HepG2 (cell line): ENCODE results near the gene SCN7A. TPM values are rescaled to one million over a fixed set of nuclear protein-coding genes. Genes with fewer than 3 reads are reported as not detected.

ENCODE experiments used
- ATAC-seq: fragments of 200-7000 bp; cut with Tn5 transposase; 3 replicates; pipeline ENCODE4 v1.9.1; 2020; ENCODE audit warnings: mild to moderate bottlenecking, moderate library complexity
- BruUV-seq: library from RNA; stranded (reverse); fragments of 400-500 nt; replicated peaks from 2 replicates; lab custom pipeline; 2021; lab: Mats Ljungman, UMichigan
- CTCF ChIA-PET: fragments of 300-600 bp; formaldehyde crosslinking; extraction: SDS; loops from one replicate; lab custom pipeline; 2021; ENCODE audit warnings: low total read pairs, inconsistent platforms, low intra/inter-chr PET ratio; lab: Yijun Ruan, JAX
- POLR2A ChIA-PET: fragments of 350-600 bp; sonication (Branson Sonifier 250); formaldehyde crosslinking; loops from one replicate; lab custom pipeline; 2020; ENCODE audit warnings: antibody characterized with exemption, inconsistent platforms; lab: Yijun Ruan, JAX
- DNase-seq: peaks from one replicate; pipeline ENCODE4 v3.0.0-alpha.2; 2015; ENCODE audit warnings: low spot score
- FAIRE-seq: peaks from 3 replicates; lab custom pipeline; 2011; peaks lifted over from hg19 to GRCh38; lab: Jason Lieb, UNC
- H2AFZ ChIP-seq: one replicate; pipeline ENCODE4 v1.6.1; 2011; ENCODE audit warnings: low read length, inconsistent platforms
- H3K27ac ChIP-seq: fragments of 300-600 bp; 3 replicates; pipeline ENCODE4 v1.8.0; 2011; ENCODE audit warnings: mixed run types, mild to moderate bottlenecking, mixed read lengths, low read length, inconsistent platforms; ENCODE audit not compliant: insufficient read depth; ENCODE audit errors: extremely low read length
- H3K27me3 ChIP-seq, 2 experiments: fragments of 200-600 bp in 1 of 2; 2 replicates in 1 of 2; 3 replicates in 1 of 2; pipeline versions ENCODE4 v1.6.0 to v1.8.0; 2011; ENCODE audit warnings: low read length in 2 of 2, mild to moderate bottlenecking in 2 of 2, moderate library complexity in 2 of 2, inconsistent platforms in 1 of 2; ENCODE audit not compliant: insufficient read depth in 2 of 2, control insufficient read depth in 1 of 2
- H3K36me3 ChIP-seq, 2 experiments: fragments of 200-600 bp in 1 of 2; replicated peaks in 1 of 2; 2 replicates in 1 of 2; 3 replicates in 1 of 2; pipeline versions ENCODE4 v1.5.1 to v1.8.0; 2011; ENCODE audit warnings: low read length in 2 of 2, inconsistent platforms in 1 of 2; ENCODE audit not compliant: insufficient read depth in 2 of 2, control insufficient read depth in 1 of 2
- H3K4me1 ChIP-seq: 2 replicates; pipeline ENCODE4 v1.5.1; 2012; ENCODE audit warnings: low read length, inconsistent platforms; ENCODE audit not compliant: insufficient read depth
- H3K4me2 ChIP-seq: 2 replicates; pipeline ENCODE4 v1.6.0; 2011; ENCODE audit warnings: low read depth, low read length, inconsistent platforms
- H3K4me3 ChIP-seq, 3 experiments: fragments of 200-600 bp in 1 of 3; sonication (generic), shearing (Covaris generic) in 1 of 3; replicated peaks in 1 of 3; 2 replicates each; pipeline ENCODE4 v1.5.1; 2011 to 2016; ENCODE audit warnings: low read length in 3 of 3, inconsistent platforms in 2 of 3, low read depth in 2 of 3, mild to moderate bottlenecking in 2 of 3, control low read depth in 1 of 3, mixed read lengths in 1 of 3; ENCODE audit not compliant: insufficient read depth in 1 of 3
- H3K79me2 ChIP-seq: one replicate; pipeline ENCODE4 v1.6.1; 2011; ENCODE audit warnings: low read length, inconsistent platforms; ENCODE audit not compliant: insufficient read depth
- H3K9ac ChIP-seq: 2 replicates; pipeline ENCODE4 v1.6.0; 2011; ENCODE audit warnings: mild to moderate bottlenecking, low read depth, low read length, inconsistent platforms; ENCODE audit not compliant: insufficient read depth
- H3K9me3 ChIP-seq: 2 replicates; pipeline ENCODE4 v1.5.1; 2012; ENCODE audit warnings: mild to moderate bottlenecking, low read length
- H4K20me1 ChIP-seq: 2 replicates; pipeline ENCODE4 v1.6.0; 2011; ENCODE audit warnings: inconsistent platforms, mild to moderate bottlenecking, low read length, moderate library complexity; ENCODE audit not compliant: insufficient read depth
- ERF ChIP-seq: IDR thresholded peaks from 2 replicates; pipeline ENCODE4 v1.6.1; 2018; ENCODE audit warnings: missing biosample characterization, missing genetic modification reagents
- HDAC6 ChIP-seq: fragments of 200-600 bp; sonication (generic); IDR thresholded peaks from 2 replicates; pipeline ENCODE4 v1.7.0; 2017; ENCODE audit warnings: mild to moderate bottlenecking, antibody characterized with exemption, low read length, low read depth
- HMGA1 ChIP-seq: sonication (generic); formaldehyde crosslinking; conservative IDR thresholded peaks from 2 replicates; pipeline ENCODE4 v1.4.0; 2020; ENCODE audit warnings: missing genetic modification reagents
- MEIS2 ChIP-seq: sonication (generic); formaldehyde crosslinking; IDR thresholded peaks from 2 replicates; pipeline ENCODE4 v1.9.0; 2021; ENCODE audit warnings: mild to moderate bottlenecking, missing genetic modification reagents
- PHF21A ChIP-seq: sonication (generic); formaldehyde crosslinking; IDR thresholded peaks from 2 replicates; pipeline ENCODE4 v1.5.0; 2020; ENCODE audit warnings: mild to moderate bottlenecking, missing genetic modification reagents
- PRMT3 ChIP-seq: sonication (generic); formaldehyde crosslinking; IDR thresholded peaks from 2 replicates; pipeline ENCODE4 v1.8.1; 2022; ENCODE audit warnings: low read depth, mild to moderate bottlenecking, moderate library complexity, missing genetic modification reagents, borderline replicate concordance
- REXO4 ChIP-seq: sonication (generic); formaldehyde crosslinking; IDR thresholded peaks from 2 replicates; pipeline ENCODE4 v1.8.0; 2022; ENCODE audit warnings: missing genetic modification reagents, mild to moderate bottlenecking, borderline replicate concordance
- ZBTB37 ChIP-seq: sonication (generic); formaldehyde crosslinking; IDR thresholded peaks from 2 replicates; pipeline ENCODE4 v1.4.0; 2020; ENCODE audit warnings: mild to moderate bottlenecking, missing genetic modification reagents
- ZEB1 ChIP-seq: IDR thresholded peaks from 2 replicates; pipeline ENCODE4 v1.6.1; 2012; ENCODE audit warnings: mild to moderate bottlenecking, low read depth, inconsistent platforms; ENCODE audit not compliant: insufficient replicate concordance
- ZNF234 ChIP-seq: sonication (generic); formaldehyde crosslinking; conservative IDR thresholded peaks from 2 replicates; pipeline ENCODE4 v1.5.1; 2020; ENCODE audit warnings: mild to moderate bottlenecking, missing genetic modification reagents
- ZNF567 ChIP-seq: sonication (generic); formaldehyde crosslinking; IDR thresholded peaks from 2 replicates; pipeline ENCODE4 v1.8.1; 2023; ENCODE audit warnings: mild to moderate bottlenecking, missing genetic modification reagents, borderline replicate concordance
- ZNF746 ChIP-seq: sonication (generic); formaldehyde crosslinking; IDR thresholded peaks from 2 replicates; pipeline ENCODE4 v1.8.0; 2022; ENCODE audit warnings: mild to moderate bottlenecking, missing genetic modification reagents
- ZNF761 ChIP-seq: sonication (generic); formaldehyde crosslinking; conservative IDR thresholded peaks from 2 replicates; pipeline ENCODE4 v1.4.0; 2020; ENCODE audit warnings: mild to moderate bottlenecking, missing genetic modification reagents
- ZNF766 ChIP-seq: sonication (generic); formaldehyde crosslinking; IDR thresholded peaks from 2 replicates; pipeline ENCODE4 v1.5.0; 2020; ENCODE audit warnings: missing genetic modification reagents, borderline replicate concordance
- WGBS: methylation state at CpG from one replicate; pipeline ENCODE4 v1.1.6; 2017; ENCODE audit warnings: low lambda C conversion rate; 5-methylcytosine and 5-hydroxymethylcytosine counted together
- in situ Hi-C: cut with HindIII; loops from 2 replicates; pipeline ENCODE4 v1.10.0; 2017; ENCODE audit warnings: low pct_unique_long_range_greater_than_20kb; ENCODE audit not compliant: extremely low pct_ligation_motif_present
- intact Hi-C: fragments of 100-400 bp; cut with micrococcal nuclease; formaldehyde crosslinking; loops from one replicate; pipeline ENCODE4 v1.10.0; 2022; ENCODE audit not compliant: unreplicated experiment
- polyA plus RNA-seq, 8 experiments: library from polyadenylated mRNA; depleted of rRNA in 3 of 8; stranded (reverse) in 7 of 8; unstranded in 1 of 8; fragments of >200 nt; fragmentation: Illumina TruSeq in 4 of 8; extraction: Trizol in 4 of 8; gene quantifications; 2 replicates each; pipeline versions ENCODE4 v1.2.1 to v1.2.3, GENCODE V29; 2011 to 2016; ENCODE audit warnings: low read depth in 4 of 8, missing spikeins in 1 of 8, mixed read lengths in 1 of 8; ENCODE audit not compliant: insufficient read depth in 1 of 8
- total RNA-seq, 5 experiments: library from RNA; depleted of rRNA; stranded (reverse); fragments of >200 nt; fragmentation: Illumina TruSeq; extraction: Trizol; gene quantifications; 2 replicates each; pipeline ENCODE4 v1.2.3, GENCODE V29; 2016; ENCODE audit warnings: low read depth in 1 of 5

SCN7A gene
- total and polyA plus RNA-seq, 2 of the 13 experiments (the other 11 are each of a cell fraction or from before 2014, with no cell fraction given) = 0.01 TPM; not detected in 1

GRCh38 chr2:166536111-166536510 lies 42.1 kb upstream of the SCN7A start (continued):
- no peak for TF ChIP-seq HMGA1
- no peak for TF ChIP-seq ZNF234

- Histone ChIP-seq H3K4me2 (no peak overlapping the region), H3K27ac (no peak overlapping the region), H3K9ac (no peak overlapping the region), H3K27me3 (no peaks in the 10 kb centered on the region), H3K4me3 (no peak overlapping the region), H3K79me2 (no peaks in the 10 kb centered on the region), H3K36me3 (no peaks in the 10 kb centered on the region), H3K9me3 (no peaks in the 10 kb centered on the region), H2AFZ (no peak overlapping the region), H3K4me1 (no peaks in the 10 kb centered on the region), H4K20me1 (no peaks in the 10 kb centered on the region)
- DNase-seq = no peak
- FAIRE-seq = no peak
- no peak; the same call in 2 of the 3 replicates for ATAC-seq
- intact Hi-C loops (no loop called here), in situ Hi-C loops (no loop called here)
- TF ChIP-seq PRMT3 (CRISPR knock-in tag) (no peak), PHF21A (CRISPR knock-in tag) (no peak), ERF (no peak), ZNF746 (CRISPR knock-in tag) (no peak), ZNF766 (CRISPR knock-in tag) (no peak), HDAC6 (no peak), ZNF761 (CRISPR knock-in tag) (no peak), REXO4 (CRISPR knock-in tag) (no peak), MEIS2 (CRISPR knock-in tag) (no peak), ZNF567 (CRISPR knock-in tag) (no peak), ZEB1 (no peak), ZBTB37 (no peak)
- ChIA-PET CTCF (no interaction called here), POLR2A (no interaction called here)
- 4% methylated on average over 3 of the region's 3 CpGs for WGBS
- BruUV-seq = no TSS peak
Observed at GRCh38 chr2:166521155-166521554, 27.1 kb upstream of the SCN7A start.
